NCI-H2227 (cell line): ENCODE measurements around the gene FNDC5.
"Not testable (repeated sequence)": the region's sequence is repeated elsewhere in the genome, so short reads cannot be mapped to it uniquely, and the experiment has no call there.

ENCODE experiments used
- DNase-seq: peaks from one replicate; lab custom pipeline; 2025; ENCODE audit not compliant: unreplicated experiment; lab: John Stamatoyannopoulos, UW

The FNDC5 gene

DNA sequence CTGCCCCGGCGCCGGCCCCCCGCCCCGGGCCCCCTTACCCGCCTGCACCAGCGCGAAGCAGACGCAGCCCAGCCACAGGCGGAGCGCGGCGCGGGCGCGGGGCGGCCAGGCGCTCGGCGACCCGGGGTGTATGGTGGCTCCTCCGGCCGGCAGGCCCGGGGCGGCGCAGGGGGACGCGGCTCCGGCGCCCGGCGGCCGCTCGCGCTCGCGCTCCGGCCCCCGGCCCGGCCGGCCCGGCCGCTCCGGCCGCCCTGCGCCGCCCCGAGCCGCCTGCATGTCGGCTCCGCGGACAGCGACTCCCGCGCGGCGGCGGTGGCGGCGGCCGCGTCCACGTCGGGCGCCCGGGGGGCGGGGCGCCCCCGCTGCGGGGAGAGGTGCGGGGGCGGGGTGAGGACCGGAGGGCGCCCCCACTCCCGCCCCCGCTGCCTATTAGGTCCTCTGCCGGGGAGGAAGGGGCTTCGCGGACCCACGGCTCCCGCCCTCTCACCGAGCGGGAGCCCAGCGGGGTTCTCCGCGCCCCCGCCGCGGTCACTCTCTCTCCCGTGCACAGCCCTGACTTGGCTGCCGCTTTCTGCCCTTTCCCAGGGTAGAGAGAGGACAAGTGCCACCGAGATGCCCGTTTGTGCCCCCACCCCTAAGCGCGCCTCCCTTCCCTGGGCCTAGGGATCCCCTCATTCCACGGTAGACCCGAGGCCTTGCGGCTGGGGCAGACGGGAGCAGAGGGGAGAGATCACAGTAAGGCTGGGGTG lies at the start of gene FNDC5:
Gene FNDC5 (minus strand): TSS at position 298 of the 749 bp plus-strand sequence.
- peak; percentile 66 for DNase-seq

DNA sequence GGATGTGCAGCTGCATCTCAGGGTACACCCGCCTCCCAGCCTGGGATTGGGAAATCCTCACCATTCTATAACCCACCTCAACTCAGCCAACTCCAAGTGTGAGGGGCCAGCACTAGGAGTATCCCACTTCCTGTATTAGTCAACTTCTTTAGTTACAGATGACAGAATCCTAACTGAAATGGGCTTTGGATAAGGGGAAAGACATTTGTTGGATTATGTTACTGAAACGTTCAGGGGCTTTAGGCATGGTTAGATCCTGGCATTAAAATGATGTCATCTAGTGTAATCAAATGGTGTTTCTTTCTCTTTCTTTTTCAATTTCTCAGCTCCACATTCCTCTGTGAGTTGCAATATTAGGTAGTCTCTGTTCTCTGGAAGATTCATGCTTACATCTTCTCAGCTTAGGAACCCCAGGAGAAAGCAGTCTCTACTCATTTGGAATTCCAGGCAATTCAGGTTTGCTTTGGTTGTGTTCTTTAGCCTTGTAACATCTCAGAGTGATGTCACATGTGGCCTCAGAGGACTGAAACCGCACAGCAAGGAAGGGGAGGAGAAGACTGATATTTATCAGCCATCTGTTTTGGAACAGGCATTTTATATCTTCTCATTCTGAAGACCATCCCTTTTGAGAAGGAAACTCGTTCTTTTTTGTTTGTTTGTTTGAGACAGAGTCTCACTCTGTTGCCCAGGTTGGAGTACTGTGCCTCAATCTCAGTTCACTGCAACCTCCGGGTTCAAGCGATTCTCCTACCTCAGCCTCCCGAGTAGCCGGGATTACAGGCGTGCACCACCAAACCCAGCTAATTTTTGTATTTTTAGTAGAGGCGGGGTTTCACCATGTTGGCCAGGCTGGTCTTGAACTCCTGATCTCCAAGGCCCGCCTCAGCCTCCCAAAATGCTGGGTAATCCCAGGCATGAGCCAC lies 49.4 kb upstream of the FNDC5 start:
- DNase-seq, result no peak

DNA sequence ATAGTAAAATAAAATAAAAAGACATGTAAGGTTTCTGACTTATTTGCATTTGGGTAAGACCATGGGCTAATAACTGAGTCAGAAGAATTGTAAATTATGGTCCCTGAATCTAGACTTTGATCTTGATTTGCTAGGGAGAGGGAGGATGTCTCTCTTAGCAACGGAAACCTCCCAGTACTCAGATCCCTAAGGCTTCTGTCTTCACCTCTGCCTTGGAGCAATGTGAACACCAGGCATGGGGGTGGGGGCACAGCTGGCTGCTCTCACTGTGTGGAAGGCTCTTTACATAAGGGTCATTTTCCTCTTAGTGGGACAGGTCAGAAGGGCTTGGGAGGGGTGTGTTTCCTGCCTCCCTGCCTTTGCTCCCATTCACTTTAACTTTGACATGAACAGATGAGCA lies 47.5 kb upstream of the FNDC5 start:
- DNase-seq, result peak; percentile 51

DNA sequence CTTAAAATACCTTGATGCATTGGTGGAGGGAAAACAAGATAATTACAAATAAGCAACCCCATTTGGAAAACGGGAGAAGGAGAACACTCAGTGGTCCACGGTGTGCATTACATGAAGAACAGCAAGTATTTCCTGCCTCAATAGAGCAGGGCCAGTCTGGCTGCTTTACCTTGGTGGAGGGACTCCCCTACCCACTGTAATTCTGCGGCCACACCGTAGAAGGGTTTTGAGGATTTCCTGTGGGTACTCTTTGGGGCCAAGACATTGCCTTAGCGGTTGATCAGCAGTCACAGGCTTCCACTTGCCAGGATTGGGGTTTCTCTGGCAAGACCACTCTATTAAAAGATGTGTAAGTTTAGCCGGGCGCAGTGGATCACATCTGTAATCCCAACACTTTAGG lies 46.8 kb upstream of the FNDC5 start:
- DNase-seq, result no peak

DNA sequence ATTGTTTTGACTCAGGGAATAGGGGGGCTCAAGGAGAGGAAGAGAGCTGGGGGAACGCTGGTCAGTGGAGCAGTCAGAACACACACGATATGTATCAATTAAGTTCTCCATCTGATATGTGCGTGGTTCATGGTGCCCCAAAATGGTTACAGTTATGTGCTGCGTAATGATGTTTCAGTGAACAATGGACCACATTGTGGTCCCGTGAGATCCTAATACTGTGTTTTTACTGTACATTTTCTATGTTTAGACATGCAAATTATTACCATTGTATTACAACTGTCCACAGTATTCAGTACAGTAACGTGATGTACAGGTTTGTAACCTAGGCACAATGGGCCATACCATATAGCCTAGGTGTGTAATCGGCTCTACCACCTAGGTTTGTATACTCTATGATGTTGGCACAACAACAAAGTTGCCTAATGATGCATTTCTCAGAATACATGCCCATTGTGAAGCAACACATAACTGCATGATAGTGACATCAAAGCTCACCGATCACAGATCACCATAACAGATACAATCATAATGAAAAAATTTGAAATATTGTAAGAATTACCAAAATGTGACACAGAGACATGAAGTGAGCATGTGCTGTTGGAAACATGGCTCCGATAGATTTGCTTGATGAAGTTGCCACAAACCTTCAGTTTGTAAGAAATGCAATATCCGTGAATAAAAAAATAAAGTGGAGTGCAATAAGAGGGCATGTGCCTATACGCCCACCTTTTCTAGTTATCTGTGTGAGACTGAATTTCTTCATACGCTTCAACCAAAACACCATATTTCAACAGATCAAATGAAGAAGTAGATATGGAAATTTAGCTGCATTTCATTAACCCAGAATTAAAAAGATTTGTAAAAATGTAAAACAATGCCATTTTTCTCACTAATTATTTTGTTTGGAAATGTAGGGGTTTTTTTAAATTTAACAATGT lies 45.3 kb upstream of the FNDC5 start:
- DNase-seq, result no peak

DNA sequence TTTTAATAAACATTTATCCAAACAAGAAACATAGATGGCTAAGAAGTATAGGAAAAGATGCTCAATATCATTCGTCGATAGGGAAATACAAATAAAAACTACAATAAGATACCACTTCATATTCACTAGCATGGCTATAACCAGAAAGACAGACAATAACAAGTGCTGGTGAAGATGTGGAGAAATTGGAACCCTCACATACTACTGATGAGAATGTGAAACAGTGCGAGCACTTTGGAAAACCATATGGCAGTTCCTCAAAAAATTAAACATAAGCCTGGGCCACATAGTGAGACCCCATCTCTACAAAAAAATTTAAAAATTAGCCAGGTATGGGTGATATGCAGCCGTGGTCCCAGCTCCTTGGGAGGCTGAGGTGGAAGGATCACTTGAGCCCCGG lies 39.6 kb upstream of the FNDC5 start:
- DNase-seq, result no peak

DNA sequence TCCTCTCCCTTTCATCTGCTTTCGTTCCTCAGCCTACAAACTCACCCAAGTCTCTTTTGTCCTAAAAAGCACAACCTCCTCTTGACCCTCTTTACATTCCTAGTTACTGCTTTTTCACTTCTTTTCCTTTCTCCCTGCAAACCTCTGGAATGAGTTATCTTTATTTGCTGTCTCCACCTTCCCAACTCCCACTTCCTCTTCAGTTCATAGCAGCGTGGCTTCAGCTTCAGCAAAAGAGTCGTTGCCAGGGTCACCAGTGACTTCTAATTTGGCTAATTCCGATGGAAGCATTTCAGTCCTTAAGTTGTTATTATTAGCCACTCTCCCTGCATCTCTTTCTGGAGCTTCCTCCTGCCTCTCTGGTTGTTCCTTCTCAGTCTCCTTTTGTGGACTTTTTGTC lies 36.7 kb upstream of the FNDC5 start:
- peak; percentile 31 for DNase-seq

DNA sequence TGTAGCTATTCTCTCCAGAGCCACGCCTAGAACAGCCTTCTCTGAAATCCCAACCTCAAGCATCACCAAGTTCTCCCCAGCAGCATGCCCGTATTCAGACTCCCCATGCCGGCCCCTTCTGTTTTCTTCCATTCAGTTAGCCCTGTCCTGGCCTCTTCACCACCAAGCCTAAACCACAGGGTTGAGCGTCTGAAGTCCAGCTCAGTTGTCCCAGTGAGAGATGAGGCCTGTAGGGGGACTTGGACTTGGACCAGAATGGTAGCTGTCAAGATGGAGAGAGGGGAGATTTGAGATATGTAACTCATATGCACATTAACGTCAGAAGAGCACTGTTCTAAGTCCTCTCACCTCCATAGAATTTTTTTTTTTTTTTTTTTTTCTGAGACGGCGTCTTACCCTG lies 35.9 kb upstream of the FNDC5 start:
- DNase-seq, result no peak

DNA sequence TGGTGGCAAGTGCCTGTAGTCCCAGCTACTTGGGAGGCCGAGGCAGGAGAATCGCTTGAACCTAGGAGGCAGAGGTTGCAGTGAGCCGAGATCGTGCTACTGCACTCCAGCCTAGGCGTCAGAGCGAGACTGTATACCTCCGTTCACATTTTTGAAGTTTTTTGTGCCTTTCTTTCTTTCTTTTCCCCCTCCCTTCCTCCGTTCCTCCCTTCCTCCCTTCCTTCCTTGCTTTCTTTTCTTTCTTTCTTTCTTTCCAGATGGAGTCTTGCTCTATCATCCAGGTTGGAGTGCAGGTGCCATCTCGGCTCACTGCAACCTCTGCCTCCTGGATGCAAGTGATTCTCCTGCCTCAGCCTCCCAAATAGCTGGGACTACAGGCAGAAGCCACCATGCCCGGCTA lies 34.9 kb upstream of the FNDC5 start:
- not testable (repeated sequence) for DNase-seq

DNA sequence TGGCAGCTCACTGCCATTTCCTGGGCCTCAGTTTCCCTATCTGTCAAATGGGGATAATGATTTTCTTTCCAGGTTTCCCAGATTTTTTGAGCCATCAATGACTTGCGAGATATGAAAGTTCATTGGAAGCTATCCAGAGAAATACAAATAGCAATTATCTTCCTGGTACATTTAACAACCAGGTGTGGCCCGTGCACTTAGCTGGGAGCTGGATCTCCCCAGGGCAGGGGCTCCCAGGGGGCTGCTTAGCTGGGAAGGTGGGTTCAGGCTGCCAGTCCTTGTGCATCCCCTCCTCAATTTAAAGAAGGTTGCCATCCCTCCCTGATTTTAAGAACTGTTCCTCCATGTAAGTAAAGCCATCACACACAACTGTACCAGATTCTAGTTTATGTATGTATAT lies 34.1 kb upstream of the FNDC5 start:
- no peak for DNase-seq

DNA sequence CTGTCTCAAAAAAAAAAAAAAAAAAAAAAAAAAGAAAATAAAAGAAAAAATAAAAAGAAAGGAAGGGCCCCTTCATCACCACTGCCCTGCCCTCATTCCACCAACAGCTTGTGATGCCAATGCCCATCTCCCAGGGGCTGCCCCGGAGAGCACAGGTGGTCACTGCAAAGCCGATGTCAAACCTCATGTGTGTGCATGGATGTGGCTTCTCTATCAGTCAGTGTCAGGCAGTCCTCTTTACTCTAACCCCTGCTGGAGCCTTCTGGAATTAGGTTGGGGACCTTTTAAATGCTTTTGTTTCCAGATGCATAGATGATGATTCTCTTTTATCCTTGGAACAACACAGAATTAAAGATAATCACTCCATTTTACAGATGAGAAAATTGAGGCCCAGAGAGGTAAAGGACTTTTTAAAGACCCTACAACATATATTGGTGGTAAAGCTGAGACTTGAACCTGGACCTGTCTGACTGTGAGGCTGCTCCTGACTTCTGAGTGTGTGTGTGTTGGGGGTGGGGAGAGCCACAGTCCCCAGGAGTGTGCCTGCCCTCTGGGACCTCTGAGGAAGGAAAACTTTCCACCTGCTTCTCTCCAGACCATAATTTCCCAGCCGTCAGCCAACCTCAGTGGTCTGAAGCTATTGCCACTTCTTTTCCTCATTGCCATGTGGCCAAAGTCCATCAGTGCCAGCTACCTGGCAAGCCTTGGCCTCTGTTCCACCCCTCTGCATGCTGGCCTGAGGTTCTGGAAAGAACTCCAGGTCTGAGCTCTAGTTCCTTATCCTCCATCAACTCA lies 33.5 kb upstream of the FNDC5 start:
- no peak for DNase-seq

DNA sequence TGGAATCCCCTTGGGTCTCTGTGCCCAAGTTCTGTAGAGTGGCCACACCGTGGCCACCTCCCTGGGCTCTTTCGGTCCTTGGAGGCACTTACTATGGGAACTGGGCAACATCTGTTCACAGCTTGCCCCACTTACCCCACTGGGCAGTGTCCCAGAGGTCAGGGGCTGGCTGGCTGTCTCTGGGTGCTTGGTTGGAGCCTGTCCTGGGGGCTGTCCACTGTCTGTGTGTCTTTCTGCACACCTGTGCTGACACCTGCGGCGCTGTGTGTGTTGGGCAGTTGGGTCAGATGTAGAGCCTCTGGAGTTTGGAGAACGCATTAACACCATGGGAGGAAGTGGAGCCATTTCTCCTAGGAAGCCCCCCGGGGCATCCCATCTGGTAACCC lies 31.8 kb upstream of the FNDC5 start:
- DNase-seq, result no peak

DNA sequence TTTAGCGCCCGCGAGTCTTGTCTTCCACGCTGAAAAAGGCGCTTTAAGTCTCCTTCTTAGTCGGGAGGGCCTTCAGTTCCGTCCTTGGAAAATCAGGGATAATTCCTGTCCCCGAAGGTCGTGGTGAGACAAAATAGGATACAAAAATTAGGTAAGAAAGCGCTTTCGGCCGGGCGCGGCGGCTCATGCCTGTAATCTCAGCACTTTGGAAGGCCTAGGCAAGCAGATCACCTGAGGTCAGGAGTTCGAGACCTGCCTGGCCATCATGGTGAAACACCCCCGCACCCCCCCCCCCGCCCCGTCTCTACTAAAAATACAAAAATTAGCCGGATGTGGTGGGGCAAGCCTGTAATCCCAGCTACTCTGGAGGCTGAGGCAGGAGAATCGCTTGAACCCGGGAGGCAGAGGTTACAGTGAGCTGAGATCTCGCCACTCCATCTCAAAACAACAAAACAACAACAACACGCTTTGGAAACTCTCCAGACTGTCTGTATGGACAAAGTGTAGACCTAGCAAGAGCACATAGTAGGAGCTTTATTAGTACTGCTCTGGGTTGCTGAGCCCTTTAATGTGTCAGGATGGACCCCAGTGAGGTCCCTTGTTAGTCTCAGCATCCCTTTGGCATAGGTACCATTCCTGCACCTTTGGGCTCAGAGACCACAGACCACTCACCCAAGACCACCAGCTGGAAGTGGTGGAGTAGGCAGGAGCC lies 31.3 kb upstream of the FNDC5 start:
- DNase-seq, result no peak

DNA sequence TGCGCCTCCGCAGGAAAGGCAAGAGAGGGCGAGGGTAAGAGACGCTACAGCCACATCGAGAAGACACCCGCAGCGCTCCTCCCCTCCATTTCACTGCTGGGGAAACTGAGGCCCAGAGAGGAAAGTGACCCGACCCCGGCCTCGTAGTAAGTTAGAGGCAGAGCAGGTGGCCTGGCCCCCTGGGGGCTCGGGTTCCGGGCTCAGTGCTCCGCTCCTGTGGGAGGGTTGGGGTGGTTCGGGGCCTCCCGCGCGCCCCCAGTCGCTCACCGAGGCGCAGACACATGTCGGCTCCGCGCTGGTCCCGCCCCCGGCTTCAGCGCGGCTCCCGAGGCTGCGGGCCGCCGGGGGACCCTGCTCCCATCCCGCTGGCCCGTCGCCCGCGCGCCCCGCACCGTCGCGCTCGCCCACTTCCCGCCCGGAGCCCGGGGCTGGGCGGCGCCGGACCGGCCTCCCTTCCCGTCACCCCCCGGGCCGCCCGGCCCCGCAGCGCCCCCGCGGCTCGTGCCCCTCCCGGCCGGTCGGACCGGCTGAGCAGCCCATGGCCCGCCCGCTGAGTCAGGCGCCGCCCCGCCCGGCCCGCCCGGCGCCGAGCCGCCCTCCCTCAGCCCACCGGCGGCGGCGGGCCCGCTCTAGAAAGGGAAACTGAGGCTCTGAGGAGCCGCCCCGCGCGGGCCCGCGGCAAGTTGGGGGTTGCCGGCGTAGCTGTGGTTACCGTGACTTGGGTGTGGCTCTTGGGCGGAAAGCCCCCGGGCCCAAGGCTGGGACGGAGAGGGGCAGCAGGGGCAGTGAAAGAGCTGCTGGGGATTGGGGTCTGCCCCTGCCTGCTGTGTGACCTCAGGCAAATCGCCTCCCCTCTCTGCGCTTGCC lies 30.5 kb upstream of the FNDC5 start, which contains the start of gene TMEM54:
Gene TMEM54 (minus strand): TSS at position 434 of the 867 bp plus-strand sequence. CDS start 151 bp downstream, at position 283.
- peak; percentile 69 for DNase-seq

DNA sequence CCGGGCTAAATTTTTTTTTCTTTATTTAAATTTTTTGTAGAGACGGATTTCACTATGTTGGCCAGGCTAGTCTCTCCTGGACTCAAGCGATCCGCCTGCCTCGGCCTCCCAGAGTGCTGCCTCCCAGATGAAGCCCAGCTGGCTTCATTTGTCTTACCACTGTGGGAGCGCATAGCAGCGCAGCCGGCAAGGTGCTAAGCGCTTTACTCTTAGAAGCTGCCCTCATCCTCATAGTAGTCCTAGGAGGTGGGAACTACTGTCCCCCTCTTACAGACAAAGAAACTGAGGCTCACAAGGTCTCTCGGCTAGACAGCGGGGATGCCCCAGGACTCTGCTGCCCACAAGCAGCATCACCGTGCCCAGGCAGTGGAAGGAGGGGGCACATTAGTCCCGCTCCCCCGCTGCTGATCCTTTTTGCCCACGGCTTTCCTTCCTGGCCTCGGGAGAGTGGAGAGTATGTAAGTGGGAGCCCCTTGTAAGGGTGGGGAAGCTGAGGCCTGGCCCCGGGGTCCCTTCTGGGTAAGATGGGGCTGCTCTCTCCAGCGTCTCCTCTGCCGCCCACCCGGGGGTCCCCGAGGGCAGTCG lies 29.8 kb upstream of the FNDC5 start:
- peak; percentile 31 for DNase-seq

DNA sequence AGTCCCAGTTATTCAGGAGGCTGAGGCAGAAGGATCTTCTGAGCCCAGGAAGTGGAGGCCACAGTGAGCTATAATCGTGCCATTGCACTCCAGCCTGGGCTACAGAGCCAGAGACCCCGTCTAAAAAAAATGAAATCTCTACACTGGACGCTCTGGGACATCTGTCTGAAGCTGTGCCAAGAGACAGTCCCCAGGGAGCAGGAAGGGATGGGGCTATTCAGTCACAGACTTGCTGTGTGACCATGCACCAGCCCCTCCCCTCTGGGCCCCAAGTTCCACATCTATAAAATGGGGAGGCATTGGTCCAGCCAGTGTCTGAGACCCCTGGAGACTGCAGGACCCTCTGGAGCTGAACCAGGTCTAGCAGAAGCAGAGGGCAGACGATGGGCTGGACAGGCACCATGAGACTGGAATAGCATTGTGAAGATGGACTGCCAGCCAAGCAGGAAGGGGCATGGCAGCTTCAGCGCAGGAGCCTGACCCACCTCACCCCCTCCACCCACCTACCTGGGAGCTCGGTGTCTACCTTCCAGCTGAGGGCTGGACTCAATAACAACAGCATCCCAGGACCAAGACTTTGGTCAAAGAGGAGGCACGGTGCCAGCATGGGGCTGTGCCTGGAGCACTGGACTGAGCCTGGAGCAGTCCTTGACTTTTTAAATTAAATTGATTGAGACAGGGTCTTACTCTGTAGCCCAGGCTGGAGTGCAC lies 29.0 kb upstream of the FNDC5 start:
- no peak for DNase-seq

DNA sequence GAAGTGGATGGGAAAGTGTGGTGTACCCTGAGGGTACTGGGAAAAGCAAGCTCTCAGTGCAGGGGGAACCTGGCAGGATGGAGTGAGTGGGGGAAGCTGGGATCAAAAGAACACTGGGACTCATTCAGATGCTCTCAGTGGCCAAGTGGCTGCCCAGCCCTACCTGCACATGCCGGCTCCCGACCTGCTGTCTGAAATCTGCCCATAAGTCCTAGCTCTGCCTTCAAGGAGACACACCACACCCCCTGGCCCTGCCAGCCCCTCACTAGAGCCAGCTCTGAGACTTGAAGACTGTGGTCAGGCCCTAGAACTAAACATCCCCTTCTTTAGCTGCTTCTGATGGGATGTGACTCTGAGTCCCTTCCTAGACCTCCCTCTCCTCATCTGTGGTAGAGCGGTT lies 28.2 kb upstream of the FNDC5 start:
- DNase-seq, result no peak

DNA sequence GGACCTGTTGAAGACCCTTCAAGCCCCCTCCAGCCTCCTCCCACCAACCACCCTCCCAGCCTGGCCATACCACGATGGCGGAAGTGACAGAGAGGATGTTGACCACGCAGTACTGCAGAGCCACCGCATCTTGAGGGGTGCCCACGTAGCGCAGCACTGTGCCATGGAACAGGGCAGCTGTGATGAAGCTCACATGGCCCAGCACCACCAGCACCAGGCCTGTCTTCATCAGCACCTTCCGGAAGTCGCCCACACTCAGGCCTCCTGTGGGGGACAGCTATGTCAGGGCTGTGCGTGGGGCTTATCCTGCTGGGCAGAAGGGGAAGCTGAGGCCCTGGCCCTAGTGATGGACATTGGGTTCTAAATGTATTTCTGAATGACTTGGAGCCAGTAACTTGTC lies 27.3 kb upstream of the FNDC5 start:
- DNase-seq, result no peak
